GM12878 (cell line): ENCODE results near the gene COX10.

Experiments used
- CBFB ChIP-seq: IDR thresholded peaks from 2 replicates; pipeline ENCODE4 v1.6.1; 2016; ENCODE audit warnings: antibody characterized with exemption, low read depth
- CTCF ChIP-seq, 3 experiments: IDR thresholded peaks in 2 of 3; conservative IDR thresholded peaks in 1 of 3; 2 replicates each; pipeline ENCODE4 v1.5.1; 2011; ENCODE audit warnings: low read depth in 3 of 3, low read length in 3 of 3, mild to moderate bottlenecking in 3 of 3, control low read depth in 2 of 3, moderate library complexity in 2 of 3, inconsistent platforms in 1 of 3, mixed read lengths in 1 of 3; ENCODE audit not compliant: control insufficient read depth in 2 of 3, insufficient read depth in 1 of 3; ENCODE audit errors: extremely low read depth in 1 of 3
- EP300 ChIP-seq, 2 experiments: fragments of 150-350 bp in 1 of 2; IDR thresholded peaks; 2 replicates each; pipeline ENCODE4 v1.6.1; 2011 to 2012; ENCODE audit warnings: low read depth in 2 of 2, low read length in 2 of 2, borderline replicate concordance in 1 of 2, improper control_type of control experiment in 1 of 2, inconsistent platforms in 1 of 2; ENCODE audit not compliant: control insufficient read depth in 1 of 2
- FOXM1 ChIP-seq: IDR thresholded peaks from 2 replicates; pipeline ENCODE4 v1.6.1; 2012; ENCODE audit warnings: low read depth, mild to moderate bottlenecking, inconsistent platforms, low read length, moderate library complexity
- POLR2A ChIP-seq: IDR thresholded peaks from 2 replicates; pipeline ENCODE4 v1.6.1; 2011; ENCODE audit warnings: low read depth, mild to moderate bottlenecking, low read length
- SUZ12 ChIP-seq: fragments of 200-600 bp; sonication (generic); IDR thresholded peaks from one replicate; pipeline ENCODE4 v1.6.1; 2018; ENCODE audit warnings: antibody characterized with exemption, mild to moderate bottlenecking; ENCODE audit not compliant: unreplicated experiment
- USF2 ChIP-seq: IDR thresholded peaks from 2 replicates; pipeline ENCODE4 v1.6.1; 2011; ENCODE audit warnings: low read depth, low read length, improper control_type of control experiment, borderline replicate concordance

- TF ChIP-seq CBFB: no peak
- TF ChIP-seq CTCF (IDR thresholded peaks at IDR 0.05 in 2 of 3, conservative IDR thresholded peaks at IDR 0.05 in 1 of 3; ENCODE audit: control insufficient read depth in 2 of 3, extremely low read depth in 1 of 3, insufficient read depth in 1 of 3, low read depth in 3 of 3, low read length in 3 of 3): no peak
- no peak for TF ChIP-seq POLR2A
- TF ChIP-seq EP300 (IDR thresholded peaks at IDR 0.05; ENCODE audit: borderline replicate concordance in 1 of 2, control insufficient read depth in 1 of 2, low read depth in 2 of 2, low read length in 2 of 2): no peak
- no peak for TF ChIP-seq SUZ12
- no peak for TF ChIP-seq USF2
- no peak for TF ChIP-seq FOXM1
Measured at GRCh38 chr17:14204546-14204945, 135.2 kb downstream of the COX10 start.
